Stimulated activated CD8-positive, alpha-beta memory T cell treated with anti-CD3 and anti-CD28 coated beads, Interleukin-4, amount 100 ng/mL, for 24 hours (primary cell): ENCODE measurements around the gene METTL27.
"Not testable (repeated sequence)": the region's sequence is repeated elsewhere in the genome, so short reads cannot be mapped to it uniquely, and the experiment has no call there.

Experiments
- DNase-seq: peaks from one replicate; pipeline ENCODE4 v3.0.0-alpha.2; 2020; ENCODE audit warnings: low read depth

METTL27 gene

DNA sequence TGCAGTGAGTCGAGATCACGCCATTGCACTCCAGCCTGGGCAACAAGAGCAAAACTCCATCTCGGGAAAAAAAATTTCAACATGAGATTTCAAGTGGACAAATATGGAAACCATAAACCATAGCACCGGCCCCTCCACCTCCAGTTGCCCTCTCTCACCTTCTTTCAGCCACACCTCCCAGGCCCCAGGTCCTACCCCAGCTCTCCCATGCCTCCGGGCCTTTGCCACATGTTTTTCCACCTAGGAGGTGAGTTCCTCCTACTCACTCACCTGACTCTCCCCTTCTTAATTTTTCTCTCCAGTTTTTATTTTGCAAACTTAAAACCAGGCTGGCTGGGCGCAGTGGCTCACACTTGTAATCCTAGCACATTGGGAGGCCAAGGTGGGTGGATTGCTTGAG is 25.2 kb downstream of the METTL27 start:
- DNase-seq: no peak

DNA sequence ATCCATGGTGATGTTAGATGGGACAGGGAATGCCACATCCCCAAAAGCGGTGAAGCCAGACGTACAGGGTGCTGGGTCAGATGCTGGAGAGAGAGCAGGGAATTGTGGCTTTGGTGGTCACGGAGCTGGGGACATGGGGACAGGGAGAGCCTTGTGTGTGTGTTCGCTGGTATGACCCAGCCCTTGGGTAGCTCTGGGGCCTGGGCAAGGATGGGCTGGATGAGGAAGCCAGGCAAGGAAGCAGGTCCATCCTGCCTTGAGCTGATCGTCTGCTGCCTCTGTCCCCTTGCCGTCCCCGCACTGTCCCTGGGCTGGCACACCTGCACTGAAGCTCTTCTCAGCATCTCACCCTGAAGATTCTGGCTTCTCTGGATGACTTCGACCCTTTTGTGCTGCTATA is 26.9 kb downstream of the METTL27 start:
- no peak for DNase-seq

DNA sequence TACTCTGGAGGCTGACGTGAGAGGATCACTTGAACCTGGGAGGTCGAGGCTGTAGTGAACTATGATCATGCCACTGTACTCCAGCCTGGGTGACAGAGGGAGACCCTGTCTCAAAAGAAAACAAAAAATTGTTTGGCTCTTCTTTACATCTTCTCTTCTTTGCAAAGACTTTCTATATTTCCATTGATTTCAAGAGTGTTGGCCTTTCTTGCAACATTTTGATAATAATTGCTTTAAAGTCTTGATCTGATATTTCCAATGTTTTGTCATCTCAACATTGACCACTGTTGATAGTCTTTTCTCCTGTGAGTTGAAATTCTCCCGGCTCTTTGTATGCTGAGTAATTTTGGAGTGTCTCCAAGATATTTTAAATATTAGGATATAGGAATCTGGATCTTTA is 29.3 kb downstream of the METTL27 start:
- DNase-seq: no peak

- peak; percentile 42 for DNase-seq
Observed at GRCh38 chr7:73811760-73812168, 30.6 kb downstream of the METTL27 start.

DNA sequence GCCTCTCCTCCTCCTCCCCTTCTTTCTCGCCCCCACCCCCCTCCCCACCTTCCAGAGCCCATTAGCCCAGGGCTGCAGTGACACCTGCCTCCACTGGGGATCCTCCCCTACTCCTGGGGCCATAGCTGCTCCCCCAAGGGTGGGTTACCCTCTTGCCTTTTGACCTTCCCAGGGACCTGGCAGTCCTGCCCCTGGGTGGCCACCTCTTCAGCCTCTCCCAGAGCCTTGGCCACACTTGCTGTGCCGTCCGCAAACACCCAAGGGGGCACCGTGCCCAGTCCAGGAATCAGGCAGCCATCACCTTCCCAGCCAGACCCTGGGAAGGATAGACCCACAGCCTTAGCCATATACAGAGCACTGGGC is 31.3 kb downstream of the METTL27 start:
- no peak for DNase-seq

GRCh38 chr7:73809467-73809951 is 32.8 kb downstream of the METTL27 start:
- DNase-seq: no peak

DNA sequence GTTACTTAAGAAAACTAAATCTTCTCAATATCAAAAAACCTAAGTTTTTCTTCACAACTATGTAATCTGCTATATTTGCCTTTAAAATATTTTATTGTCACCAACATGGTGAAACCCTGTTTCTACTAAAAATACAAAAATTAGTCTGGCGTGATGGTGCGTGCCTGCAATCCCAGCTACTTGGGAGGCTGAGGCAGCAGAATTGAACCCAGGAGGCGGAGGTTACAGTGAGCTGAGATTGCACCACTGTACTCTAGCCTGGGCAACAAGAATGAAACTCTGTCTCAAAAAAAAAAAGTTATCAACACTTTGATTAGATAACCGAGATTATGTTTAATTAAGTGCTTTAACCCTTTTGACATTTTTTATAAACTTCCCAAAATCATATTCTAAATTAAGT is 39.9 kb downstream of the METTL27 start:
- DNase-seq: no peak

DNA sequence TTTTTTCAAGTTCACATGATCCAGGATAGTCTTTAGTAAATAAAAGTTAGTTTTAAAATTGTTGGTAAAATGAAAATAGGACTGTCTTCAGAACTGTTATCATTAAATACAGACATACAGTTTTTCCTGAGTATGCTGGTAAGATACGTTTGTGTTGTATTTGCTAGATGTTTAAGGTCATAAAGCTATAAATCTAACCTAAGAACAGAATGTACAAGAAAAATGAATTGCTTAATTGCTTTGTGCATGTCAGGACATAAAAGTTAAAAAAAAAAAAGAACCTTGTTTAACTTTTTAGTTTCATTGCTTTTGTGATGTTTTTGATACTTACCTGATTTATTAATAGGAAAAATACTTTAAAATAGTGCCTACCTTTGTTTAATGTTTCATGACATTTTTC is 40.7 kb downstream of the METTL27 start:
- DNase-seq: no peak

- no peak for DNase-seq
Observed at GRCh38 chr7:73799282-73800141, 42.8 kb downstream of the METTL27 start.

DNA sequence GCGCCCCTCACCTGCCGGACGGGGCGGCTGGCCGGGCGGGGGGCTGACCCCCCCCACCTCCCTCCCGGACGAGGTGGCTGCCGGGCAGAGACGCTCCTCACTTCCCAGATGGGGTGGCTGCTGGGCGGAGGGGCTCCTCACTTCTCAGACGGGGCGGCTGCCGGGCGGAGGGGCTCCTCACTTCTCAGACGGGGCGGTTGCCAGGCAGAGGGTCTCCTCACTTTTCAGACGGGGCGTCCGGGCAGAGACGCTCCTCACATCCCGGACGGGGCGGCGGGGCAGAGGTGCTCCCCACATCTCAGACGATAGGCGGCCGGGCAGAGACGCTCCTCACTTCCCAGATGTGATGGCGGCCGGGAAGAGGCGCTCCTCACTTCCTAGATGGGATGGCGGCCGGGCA is 45.1 kb downstream of the METTL27 start:
- DNase-seq: not testable (repeated sequence)

DNA sequence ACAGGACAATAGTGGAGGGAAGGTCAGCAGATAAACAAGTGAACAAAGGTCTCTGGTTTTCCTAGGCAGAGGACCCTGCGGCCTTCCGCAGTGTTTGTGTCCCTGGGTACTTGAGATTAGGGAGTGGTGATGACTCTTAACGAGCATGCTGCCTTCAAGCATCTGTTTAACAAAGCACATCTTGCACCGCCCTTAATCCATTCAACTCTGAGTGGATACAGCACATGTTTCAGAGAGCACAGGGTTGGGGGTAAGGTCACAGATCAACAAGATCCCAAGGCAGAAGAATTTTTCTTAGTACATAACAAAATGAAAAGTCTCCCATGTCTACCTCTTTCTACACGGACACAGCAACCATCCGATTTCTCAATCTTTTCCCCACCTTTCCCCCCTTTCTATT is 45.7 kb downstream of the METTL27 start:
- not testable (repeated sequence) for DNase-seq

GRCh38 chr7:73795188-73795587 is 47.1 kb downstream of the METTL27 start:
- not testable (repeated sequence) for DNase-seq

DNA sequence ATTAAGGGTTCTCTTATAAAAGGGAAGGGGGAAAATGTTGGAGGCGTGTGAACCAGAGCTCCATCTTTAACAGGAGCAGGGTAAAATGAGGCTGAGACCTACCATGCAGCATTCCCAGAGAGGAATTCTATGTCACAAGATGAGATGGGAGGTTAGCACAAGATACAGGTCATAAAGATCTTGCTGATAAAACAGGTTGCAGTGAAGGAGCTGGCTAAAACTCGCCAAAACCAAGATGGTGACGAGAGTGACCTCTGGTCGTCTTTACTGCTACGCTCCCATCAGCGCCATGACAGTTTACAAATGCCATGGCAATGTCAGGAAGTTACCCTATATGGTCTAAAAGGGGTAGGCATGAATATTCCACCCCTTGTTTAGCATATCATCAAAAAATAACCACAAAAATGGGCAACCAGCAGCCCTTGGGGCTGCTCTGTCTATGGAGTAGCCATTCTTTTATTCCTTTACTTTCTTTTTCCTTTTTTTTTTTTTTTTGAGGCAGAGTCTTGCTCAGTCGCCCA is 51.1 kb downstream of the METTL27 start:
- not testable (repeated sequence) for DNase-seq

- DNase-seq: no peak
Observed at GRCh38 chr7:73789051-73789450, 53.3 kb downstream of the METTL27 start.

DNA sequence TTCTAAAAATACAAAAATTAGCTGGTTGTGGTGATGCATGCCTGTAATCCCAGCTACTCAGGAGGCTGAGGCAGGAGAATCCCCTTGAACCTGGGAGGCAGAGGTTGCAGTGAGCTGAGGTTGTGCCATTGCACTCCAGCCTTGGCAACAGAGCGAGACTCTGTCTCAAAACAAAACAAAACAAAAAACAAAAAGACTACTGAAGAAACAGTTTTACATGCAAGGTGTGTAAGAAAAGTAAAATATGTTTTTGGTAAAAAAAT is 54.6 kb downstream of the METTL27 start:
- DNase-seq: not testable (repeated sequence)

- DNase-seq: no peak
Observed at GRCh38 chr7:73786588-73786987, 55.7 kb downstream of the METTL27 start.
